Heart left ventricle (tissue), 16 donors: Measurements from ENCODE around the gene CNDP2. TPM values are rescaled to one million over a fixed set of nuclear protein-coding genes. Genes with fewer than 3 reads are reported as not detected.

Experiments
- ATAC-seq, 4 donors: fragments of 200-7000 bp; cut with Tn5 transposase; one replicate each; pipeline ENCODE4 v1.9.1; 2020 to 2022; ENCODE audit warnings: moderate library complexity in 4 of 4, mild to moderate bottlenecking in 3 of 4, moderate number of reproducible peaks in 1 of 4
- DNase-seq, 5 donors: peaks; one replicate each; pipeline ENCODE4 v3.0.0-alpha.2; 2020
- H3K27ac ChIP-seq, 12 donors: fragments of 200-600 bp; sonication (generic) in 4 of 12; one replicate each; pipeline versions ENCODE4 v1.5.0 to v1.8.0; 2016 to 2022; ENCODE audit warnings: mild to moderate bottlenecking in 2 of 12
- H3K27me3 ChIP-seq, 9 donors: fragments of 200-600 bp; sonication (generic) in 2 of 9; one replicate each; pipeline versions ENCODE4 v1.5.1 to v1.8.0; 2016 to 2022; ENCODE audit warnings: mild to moderate bottlenecking in 3 of 9
- H3K36me3 ChIP-seq, 9 donors: fragments of 200-600 bp; sonication (generic) in 2 of 9; one replicate each; pipeline versions ENCODE4 v1.5.0 to v1.8.0; 2018 to 2022; ENCODE audit warnings: mild to moderate bottlenecking in 2 of 9
- H3K4me1 ChIP-seq, 12 donors: fragments of 200-600 bp; sonication (generic) in 4 of 12; one replicate each; pipeline versions ENCODE4 v1.5.0 to v1.8.0; 2016 to 2022; ENCODE audit warnings: mild to moderate bottlenecking in 3 of 12
- H3K4me3 ChIP-seq, 12 donors: fragments of 200-600 bp; sonication (generic) in 4 of 12; one replicate each; pipeline versions ENCODE4 v1.5.0 to v1.8.0; 2017 to 2022; ENCODE audit warnings: mild to moderate bottlenecking in 9 of 12, moderate library complexity in 4 of 12
- H3K9me3 ChIP-seq, 12 donors: fragments of 200-600 bp; sonication (generic) in 4 of 12; one replicate each; pipeline versions ENCODE4 v1.5.0 to v1.8.0; 2016 to 2022; ENCODE audit warnings: mild to moderate bottlenecking in 1 of 12
- CTCF ChIP-seq, 12 donors: fragments of 200-600 bp; sonication (generic) in 4 of 12; IDR thresholded peaks; one replicate each; pipeline versions ENCODE4 v1.5.0 to v1.8.0; 2018 to 2022; ENCODE audit warnings: antibody characterized with exemption in 12 of 12, mild to moderate bottlenecking in 5 of 12
- POLR2A ChIP-seq, 2 donors: fragments of 450-650 bp; IDR thresholded peaks; one replicate each; pipeline ENCODE4 v1.6.1; 2017; ENCODE audit warnings: antibody characterized with exemption in 2 of 2, mild to moderate bottlenecking in 2 of 2, moderate library complexity in 2 of 2
- WGBS, 4 donors: extraction: QIAGEN DNeasy Blood & Tissue Kit in 2 of 4; methylation state at CpG; one replicate each; pipeline versions ENCODE4 v1.1.5 to v1.1.7; 2013 to 2018; 5-methylcytosine and 5-hydroxymethylcytosine counted together
- intact Hi-C, 10 donors: fragments of 100-400 bp; cut with DNase I; formaldehyde crosslinking; loops; one replicate each; pipeline versions ENCODE4 v1.11.1 to v1.14.2; 2022
- polyA plus RNA-seq, 2 donors: library from polyadenylated mRNA; stranded (reverse); fragments of 200-250 nt; gene quantifications; one replicate each; pipeline ENCODE4 v1.2.3, GENCODE V29; 2013
- total RNA-seq, 9 donors: library from RNA; depleted of rRNA in 2 of 9; stranded (reverse); fragments of >200 nt in 2 of 9; fragmentation: NEBNext Ultra II Directional in 3 of 9; extraction: Animal tissue kit (Norgen Biotek cat#: 25700) in 3 of 9; gene quantifications; one replicate each; pipeline versions ENCODE4 v1.1.0 to v1.2.4, GENCODE V29; 2016 to 2023
- donor health status: ischemic (EF 13 %, LVEDD 7.1; RV severe dilation, severe dysfunction).
- donor health status: healthy with polysubstance abuse.
- donor health status: DM: no; HTN: yes; CAD: no.
- donor health status: DM: no; HTN: no; CAD: no.
- donor health status: ischemic (EF 25% LVEDD 6.9; RV normal size, moderate dysfunction).
- donor health status: ischemic (EF 25% LVEDD 5.7; RV mildly dilated, moderate dysfunction).
- donor health status: healthy.
- donor health status: DM: yes; HTN: yes; CAD: no.
- donor health status: ischemic (EF 35%, LVEDD 5.7; RV mildly dilated, moderate dysfunction).
- donor health status: nonischemic (EF 11% LVEDD 7.7; RV severe dilation, severe dysfunction).
- donor health status: DM: yes; HTN: yes; CAD: no.
- donor health status: PGD.
- donor health status: ischemic (EF 29% LVEDD 5.4; RV normal size, mild dysfunction).
- donor health status: nonischemic (EF 23%, LVEDD 6.1; RV moderate dilation, normal function).

CNDP2 gene
- total and polyA plus RNA-seq, 11 donors: 38.3 to 162 (median 76.3) TPM

GRCh38 chr18:74480149-74480651 lies 16.0 kb upstream of the CNDP2 start:
- no peak for DNase-seq
- H3K36me3 ChIP-seq: no peaks in the 10 kb centered on the region
- peaks cover 0 to 4% (median 0%) of the 10 kb centered on the region in 9 donors for H3K27me3 ChIP-seq
- no peak for ATAC-seq
- no peaks in the 10 kb centered on the region for H3K9me3 ChIP-seq
- 85 to 92% (median 87%) methylated on average over 7 of the region's 7 CpGs for WGBS, 4 donors
- intact Hi-C loops: no loop called here
- TF ChIP-seq POLR2A (IDR thresholded peaks at IDR 0.05) (no peak), CTCF (IDR thresholded peaks at IDR 0.05) (no peak)
- no peak overlapping the region for H3K4me3 ChIP-seq
- no peak overlapping the region for H3K27ac ChIP-seq
- peaks cover 0 to 42% (median 2%) of the 10 kb centered on the region in 12 donors for H3K4me1 ChIP-seq

- Histone ChIP-seq H3K27me3 (peaks cover 0 to 4% (median 0%) of the 10 kb centered on the region in 9 donors), H3K27ac (no peak overlapping the region), H3K36me3 (no peaks in the 10 kb centered on the region), H3K4me3 (no peak overlapping the region), H3K9me3 (no peaks in the 10 kb centered on the region), H3K4me1 (peaks cover 0 to 51% (median 7%) of the 10 kb centered on the region in 12 donors)
- no peak for ATAC-seq
- DNase-seq: no peak
- 85 to 91% (median 89%) methylated on average over 11 of the region's 11 CpGs for WGBS, 4 donors
- TF ChIP-seq CTCF (IDR thresholded peaks at IDR 0.05) (no peak), POLR2A (IDR thresholded peaks at IDR 0.05) (no peak)
- intact Hi-C loops: no loop called here
Measured at GRCh38 chr18:74482697-74483096, 13.5 kb upstream of the CNDP2 start.

- Histone ChIP-seq H3K27me3 (peaks cover 0 to 4% (median 0%) of the 10 kb centered on the region in 9 donors), H3K27ac (peak overlapping the region in 6 of 12 donors; percentile 18 to 62 (median 33)), H3K9me3 (no peaks in the 10 kb centered on the region), H3K4me3 (no peak overlapping the region), H3K4me1 (peaks cover 0 to 22% (median 7%) of the 10 kb centered on the region in 12 donors), H3K36me3 (no peaks in the 10 kb centered on the region)
- peak in 2 of 4 donors; percentile 24 to 44 for ATAC-seq
- 76 to 82% (median 79%) methylated on average over 13 to 15 of the region's 15 CpGs for WGBS, 4 donors
- intact Hi-C loops: loop anchor here in 2 of 10 donors (5.0 kb wide), 2 partner anchors 34 to 289 kb away; no protein-coding TSS in a partner anchor
- DNase-seq: no peak
- TF ChIP-seq CTCF (IDR thresholded peaks at IDR 0.05) (no peak), POLR2A (IDR thresholded peaks at IDR 0.05) (no peak)
Measured at GRCh38 chr18:74486119-74486849, 9.9 kb upstream of the CNDP2 start.

GRCh38 chr18:74488354-74488753 lies 7.8 kb upstream of the CNDP2 start:
- ATAC-seq: no peak
- no peak for DNase-seq
- intact Hi-C loops: loop anchor here in 2 of 10 donors (5.0 kb wide), 2 partner anchors 36 to 291 kb away; no protein-coding TSS in a partner anchor
- TF ChIP-seq POLR2A (IDR thresholded peaks at IDR 0.05) (no peak), CTCF (IDR thresholded peaks at IDR 0.05) (no peak)
- H3K27ac ChIP-seq: no peak overlapping the region
- no peaks in the 10 kb centered on the region for H3K36me3 ChIP-seq
- peaks cover 0 to 19% (median 7%) of the 10 kb centered on the region in 12 donors for H3K4me1 ChIP-seq
- WGBS, 4 donors: 95 to 97% (median 96%) methylated on average over 8 of the region's 8 CpGs
- H3K4me3 ChIP-seq: no peak overlapping the region
- H3K27me3 ChIP-seq: no peaks in the 10 kb centered on the region
- peaks cover 0 to 4% (median 0%) of the 10 kb centered on the region in 12 donors for H3K9me3 ChIP-seq
